HUDEP-2 (cell line): ENCODE measurements around the gene NUTM2G.
"Not testable (repeated sequence)": the region's sequence is repeated elsewhere in the genome, so short reads cannot be mapped to it uniquely, and the experiment has no call there.

Experiments
- DNase-seq, 76 experiments: peaks; one replicate each; lab custom pipeline; 2025; ENCODE audit not compliant: unreplicated experiment in 76 of 76; lab: John Stamatoyannopoulos, UW

Gene NUTM2G

DNA sequence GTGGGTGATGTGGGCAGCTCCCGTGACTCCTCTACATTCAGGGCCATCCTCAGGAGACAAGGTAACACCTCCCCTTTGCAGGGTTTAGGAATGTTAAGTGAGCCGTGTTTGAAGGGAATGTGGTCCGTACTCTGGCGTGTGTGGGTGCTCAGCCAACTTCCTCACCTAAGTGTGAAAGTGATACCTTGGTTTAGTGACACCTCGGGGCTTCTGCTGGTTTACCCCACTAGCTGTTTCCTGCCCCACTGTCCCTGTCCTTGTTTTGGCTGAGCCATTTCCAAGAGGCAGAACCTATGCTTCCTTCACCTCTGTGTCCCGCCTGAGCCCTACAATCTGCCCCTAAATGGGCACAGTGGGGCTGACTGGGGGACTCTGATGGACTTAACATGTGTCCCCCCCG is 12.3 kb downstream of the NUTM2G start:
- DNase-seq = not testable (repeated sequence)

DNA sequence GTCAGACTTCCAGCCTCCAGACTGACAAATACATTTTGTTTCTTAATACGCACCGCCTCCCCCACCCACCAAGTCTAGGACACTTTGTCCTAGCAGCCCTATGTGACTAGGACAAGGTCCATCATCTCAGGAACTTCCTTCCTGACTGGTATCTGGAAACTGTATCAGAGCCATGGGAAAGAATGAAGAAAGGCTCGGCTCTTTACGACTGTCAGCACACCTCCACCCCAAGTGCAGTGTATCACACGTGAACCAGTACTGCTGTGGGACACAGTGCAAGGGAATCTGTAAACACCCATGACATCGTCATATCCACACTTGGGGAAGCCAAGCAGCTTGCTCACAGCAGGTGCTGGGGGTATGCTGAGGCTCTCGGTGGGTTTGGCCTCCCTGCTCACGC is 13.0 kb downstream of the NUTM2G start:
- not testable (repeated sequence) for DNase-seq

- DNase-seq = not testable (repeated sequence)
These were observed 13.5 kb downstream of the NUTM2G start for GRCh38 chr9:96942181-96942580.

DNA sequence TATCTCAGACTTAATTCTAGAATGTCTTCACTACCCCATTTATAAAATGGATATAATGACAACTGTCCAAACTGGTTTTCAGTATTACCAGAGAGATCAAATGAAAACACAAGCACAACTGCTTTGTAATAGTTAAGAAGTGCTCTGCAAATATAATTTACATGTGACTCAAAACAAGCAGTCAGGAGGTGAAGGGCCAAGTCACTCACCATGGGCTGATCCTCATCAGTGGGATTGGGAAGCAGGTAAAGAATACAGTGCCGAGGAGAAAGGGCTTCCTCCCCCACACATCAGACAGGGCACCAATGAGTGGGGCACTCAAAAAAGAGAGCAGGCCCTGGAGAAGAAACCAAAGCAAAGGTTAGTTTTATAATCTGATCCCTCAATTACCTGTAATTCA is 20.7 kb downstream of the NUTM2G start:
- not testable (repeated sequence) for DNase-seq

DNA sequence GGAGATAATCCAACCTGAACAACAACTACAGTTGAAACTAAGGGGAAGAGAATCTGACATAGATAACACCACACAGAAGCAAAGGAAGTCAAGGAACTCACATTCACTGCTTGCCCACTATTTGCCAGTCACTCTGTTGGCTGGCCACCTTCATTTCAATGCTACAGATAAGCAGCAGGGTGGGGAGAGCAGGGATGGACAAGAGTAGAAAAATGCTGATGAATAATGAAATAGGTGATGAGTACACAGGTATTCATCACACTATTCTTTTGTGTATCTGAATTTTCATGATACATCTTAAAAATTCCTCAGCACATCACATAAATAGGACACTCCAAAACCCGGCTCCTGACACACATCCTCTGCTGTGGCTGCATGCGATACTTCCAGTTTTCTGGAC is 21.9 kb downstream of the NUTM2G start:
- DNase-seq = not testable (repeated sequence)

DNA sequence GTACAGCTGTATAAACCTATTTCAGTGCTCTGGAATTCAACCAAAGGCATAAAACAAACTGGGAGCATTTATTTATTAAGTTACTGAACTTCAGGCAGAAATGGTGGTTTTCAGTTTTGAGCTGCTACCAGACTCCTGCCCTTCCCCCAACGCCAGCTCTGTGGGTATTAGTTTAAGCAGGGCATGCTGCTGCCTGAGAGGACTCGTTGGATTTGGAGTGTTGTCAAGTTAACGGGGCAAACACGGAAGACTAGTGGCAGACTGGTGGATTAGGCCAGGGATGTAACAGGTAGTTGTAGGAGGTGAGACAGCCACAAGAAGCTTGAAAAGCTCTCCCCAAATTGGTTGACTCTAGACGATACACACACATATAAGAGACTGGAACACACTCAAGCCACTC is 38.9 kb downstream of the NUTM2G start:
- not testable (repeated sequence) for DNase-seq

DNA sequence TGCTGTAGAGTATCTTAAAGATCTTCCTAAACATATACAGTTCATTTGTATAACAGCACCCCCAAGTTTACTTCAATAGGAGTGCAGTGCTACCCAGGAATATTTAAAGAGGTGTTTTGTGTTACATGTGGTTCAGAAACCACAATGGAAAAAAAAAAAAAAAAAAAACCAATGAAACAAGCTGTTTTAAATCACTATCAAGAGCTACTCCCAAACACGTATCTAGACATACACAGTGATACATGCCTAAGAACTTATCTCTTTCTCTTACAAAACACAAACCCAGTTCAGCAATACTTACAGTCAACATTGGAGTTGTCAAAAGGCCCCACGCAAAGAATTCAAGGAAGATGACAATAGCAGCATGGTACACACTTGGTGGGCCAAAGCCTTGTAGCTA is 43.9 kb downstream of the NUTM2G start:
- DNase-seq = peak in 7 of 76 experiments; percentile 1 to 37 (median 19)

- DNase-seq = peak in 58 of 76 experiments; percentile 2 to 68 (median 25)
These were observed 45.4 kb downstream of the NUTM2G start for GRCh38 chr9:96974037-96974436.

DNA sequence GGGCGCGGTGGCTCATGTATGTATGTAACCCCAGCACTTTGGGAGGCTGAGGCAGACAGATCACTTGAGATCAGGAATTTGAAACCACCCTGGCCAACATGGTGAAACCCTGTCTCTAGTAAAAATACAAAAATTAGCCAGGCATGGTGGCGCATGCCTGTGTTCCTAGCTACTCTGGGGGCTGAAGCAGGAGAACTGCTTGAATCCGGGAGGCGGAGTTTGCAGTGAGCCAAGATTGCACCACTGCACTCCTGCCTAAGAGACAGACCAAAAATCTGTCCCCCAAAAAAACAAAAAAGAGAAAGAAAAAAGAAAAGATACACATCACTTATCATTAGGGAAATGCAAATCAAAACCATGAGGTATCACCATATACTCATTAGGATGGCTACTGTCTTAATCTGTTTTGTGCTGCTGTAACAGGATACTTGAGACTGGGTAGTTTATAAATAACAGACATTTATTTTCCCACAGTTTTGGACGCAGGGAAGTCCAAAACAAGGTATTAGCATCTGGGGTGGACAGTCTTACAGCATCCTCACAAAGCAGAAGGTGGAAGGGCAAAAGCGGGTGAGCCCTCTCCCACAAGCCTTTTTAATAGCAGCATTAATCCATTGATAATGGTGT is 55.0 kb downstream of the NUTM2G start:
- not testable (repeated sequence) for DNase-seq

DNA sequence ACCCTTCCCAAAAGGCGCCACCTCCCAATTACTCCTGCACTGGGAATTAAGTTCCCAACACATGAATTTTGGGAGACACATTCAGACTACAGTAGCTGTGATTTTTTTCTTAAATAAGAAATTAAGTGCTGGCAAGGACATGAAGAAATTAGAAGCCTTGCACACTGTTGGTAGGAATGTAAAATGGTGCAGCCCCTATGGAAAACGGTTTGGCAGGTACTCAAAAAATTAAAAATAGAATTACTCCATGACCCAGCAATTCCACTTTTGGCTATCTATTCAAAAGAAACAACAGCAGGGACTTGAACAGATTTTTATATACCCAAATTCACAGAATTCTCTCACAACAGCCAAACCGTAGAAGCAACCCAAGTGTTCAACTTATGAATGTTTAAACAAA is 55.5 kb downstream of the NUTM2G start:
- not testable (repeated sequence) for DNase-seq

- DNase-seq = not testable (repeated sequence)
These were observed 56.2 kb downstream of the NUTM2G start for GRCh38 chr9:96984887-96985286.
